ENCODE measurements around the gene SLC18B1.

DNA sequence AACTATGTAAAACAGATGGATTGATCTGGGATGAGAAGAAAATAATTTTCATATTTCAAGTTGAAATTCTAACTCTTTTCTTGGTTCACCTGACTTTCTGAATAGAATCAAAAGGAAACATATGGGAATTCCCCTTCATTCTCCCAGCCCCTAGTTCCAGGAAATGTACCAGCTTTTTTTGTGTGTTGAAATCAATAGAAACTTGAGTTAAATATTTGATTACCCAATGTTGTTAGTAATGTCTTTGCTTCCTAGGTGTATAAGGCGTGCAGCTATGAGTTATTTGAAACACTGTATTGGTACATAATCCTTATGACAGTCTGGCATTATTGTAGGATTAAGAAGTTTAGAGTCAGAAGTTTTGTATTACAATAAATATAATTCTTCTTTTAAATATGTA is 62.2 kb downstream of the SLC18B1 start:
- TF ChIP-seq YY1 (IDR thresholded peaks at IDR 0.05; ENCODE audit: insufficient read depth, insufficient read length) (no peak), ZNF274 (IDR thresholded peaks at IDR 0.05; ENCODE audit: low read depth, low read length) (no peak), SUZ12 (IDR thresholded peaks at IDR 0.05; ENCODE audit: extremely low read depth, insufficient read depth, insufficient read length) (no peak)

All from NT2/D1 (cell line).